Measurements from ENCODE around the gene CCL23.

GRCh38 chr17:36001110-36001771 is 16.5 kb downstream of the CCL23 start, which contains the start of gene CCL15:
- TF ChIP-seq CTCF (optimal IDR thresholded peaks at IDR 0.05 in 1 of 3, IDR thresholded peaks at IDR 0.05 in 1 of 3, conservative IDR thresholded peaks at IDR 0.05 in 1 of 3; ENCODE audit: extremely low read depth in 1 of 3, insufficient read depth in 2 of 3, low read length in 3 of 3): no peak
- TF ChIP-seq EZH2 (IDR thresholded peaks at IDR 0.05; ENCODE audit: low read length): no peak
